Spleen (tissue), 11 donors: Measurements from ENCODE around the gene SLFNL1. TPM values are rescaled to one million over a fixed set of nuclear protein-coding genes. Genes with fewer than 3 reads are reported as not detected.

ENCODE experiments used
- DNase-seq: peaks from one replicate; pipeline ENCODE4 v3.0.0-alpha.2; 2020
- H3K27ac ChIP-seq, 8 donors: fragments of 200-600 bp; sonication (generic) in 7 of 8; 1 replicate in 4 of 8; 2 replicates in 4 of 8; pipeline versions ENCODE4 v1.5.0 to v1.8.0; 2016 to 2021; ENCODE audit warnings: inconsistent platforms in 4 of 8, mild to moderate bottlenecking in 4 of 8, moderate library complexity in 1 of 8
- H3K27me3 ChIP-seq, 7 donors: fragments of 200-600 bp; sonication (generic) in 6 of 7; replicated peaks in 1 of 7; 1 replicate in 4 of 7; 2 replicates in 3 of 7; pipeline versions ENCODE4 v1.5.0 to v1.8.0; 2016 to 2021; ENCODE audit warnings: inconsistent platforms in 3 of 7, mild to moderate bottlenecking in 1 of 7
- H3K36me3 ChIP-seq, 6 donors: fragments of 200-600 bp; sonication (generic) in 5 of 6; 1 replicate in 4 of 6; 2 replicates in 2 of 6; pipeline versions ENCODE4 v1.5.0 to v1.8.0; 2016 to 2021; ENCODE audit warnings: inconsistent platforms in 2 of 6
- H3K4me1 ChIP-seq, 6 donors: fragments of 200-600 bp; sonication (generic) in 5 of 6; 1 replicate in 3 of 6; 2 replicates in 3 of 6; pipeline versions ENCODE4 v1.5.0 to v1.8.0; 2016 to 2021; ENCODE audit warnings: inconsistent platforms in 3 of 6
- H3K4me3 ChIP-seq, 8 donors: fragments of 200-600 bp; sonication (generic) in 7 of 8; 1 replicate in 4 of 8; 2 replicates in 4 of 8; pipeline versions ENCODE4 v1.5.0 to v1.8.0; 2016 to 2021; ENCODE audit warnings: inconsistent platforms in 4 of 8, mild to moderate bottlenecking in 4 of 8, moderate library complexity in 2 of 8
- H3K9me3 ChIP-seq, 8 donors: fragments of 200-600 bp; sonication (generic) in 7 of 8; 1 replicate in 4 of 8; 2 replicates in 4 of 8; pipeline versions ENCODE4 v1.5.0 to v1.8.0; 2016 to 2021; ENCODE audit warnings: inconsistent platforms in 4 of 8
- POLR2A ChIP-seq, 3 donors: fragments of 450-650 bp; IDR thresholded peaks; one replicate each; pipeline ENCODE4 v1.5.1; 2017; ENCODE audit warnings: antibody characterized with exemption in 3 of 3, mild to moderate bottlenecking in 1 of 3
- POLR2AphosphoS5 ChIP-seq, 3 donors: sonication (generic); formaldehyde crosslinking; IDR thresholded peaks; one replicate each; pipeline ENCODE4 v1.5.1; 2017; ENCODE audit warnings: antibody characterized with exemption in 3 of 3
- WGBS, 5 donors: extraction: QIAGEN DNeasy Blood & Tissue Kit in 3 of 5; methylation state at CpG; one replicate each; pipeline versions ENCODE4 v1.1.5 to v1.1.7; 2013 to 2018; 5-methylcytosine and 5-hydroxymethylcytosine counted together
- intact Hi-C: fragments of 100-400 bp; cut with DNase I; formaldehyde crosslinking; loops from one replicate; pipeline ENCODE4 v1.15.0; 2023; ENCODE audit warnings: low total_unique reads
- polyA plus RNA-seq, 3 donors: library from polyadenylated mRNA; stranded (reverse); fragments of 200-250 nt; gene quantifications; one replicate each; pipeline ENCODE4 v1.2.1, GENCODE V29; 2013
- total RNA-seq, 7 donors: library from RNA; depleted of rRNA in 3 of 7; stranded (reverse); fragments of >200 nt in 3 of 7; fragmentation: NEBNext Ultra II Directional in 4 of 7; extraction: Animal tissue kit (Norgen Biotek cat#: 25700) in 4 of 7; gene quantifications; one replicate each; pipeline versions ENCODE4 v1.1.0 to v1.2.1, GENCODE V29; 2016 to 2021
- TF ChIP-seq, protein P1 (sequence below), 11 experiments: fragments of 200-600 bp in 7 of 11; fragments of 450-650 bp in 4 of 11; sonication (generic) in 4 of 11; IDR thresholded peaks in 8 of 11; conservative IDR thresholded peaks in 3 of 11; 1 replicate in 7 of 11; 2 replicates in 4 of 11; pipeline versions ENCODE4 v1.4.0 to v1.8.0; 2016 to 2021; ENCODE audit warnings: antibody characterized with exemption in 11 of 11, inconsistent platforms in 4 of 11, mild to moderate bottlenecking in 1 of 11
- donor health status: healthy with polysubstance abuse.
- donor health status: DM: no; HTN: no; CAD: no; lungs with moderate emphysema.
- donor health status: DM: no; HTN: no; CAD: no.
- donor health status: Bipolar disorder and iron deficiency.
- donor health status: healthy.
- donor health status: DM: no; HTN: no; CAD: no.
- donor health status: DM: yes; HTN: yes; CAD: no.

Gene SLFNL1
- total and polyA plus RNA-seq, 10 donors = 0.21 to 1.7 (median 0.59) TPM

DNA sequence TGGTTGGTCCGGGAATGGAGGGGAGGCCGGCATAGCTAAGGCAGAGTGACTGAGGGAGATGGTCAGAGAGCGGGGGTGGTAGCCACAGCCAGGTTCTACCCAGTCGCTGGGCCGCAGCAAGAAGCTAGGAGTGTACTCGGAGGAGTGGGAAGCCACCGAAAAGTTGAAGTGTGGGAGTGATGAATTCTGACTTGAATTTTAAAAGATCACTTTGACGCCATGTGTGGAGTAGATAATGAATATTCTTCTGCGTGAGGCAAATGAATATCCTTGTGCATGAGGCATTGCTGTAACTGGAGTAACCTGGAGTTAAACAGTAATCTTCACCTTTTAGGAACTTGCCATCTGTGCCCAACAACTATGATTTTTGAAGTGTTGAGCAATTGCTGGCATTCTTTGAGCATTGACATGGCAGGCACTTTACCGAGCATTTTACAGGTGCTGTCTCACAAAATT lies 35.2 kb downstream of the SLFNL1 start:
- Histone ChIP-seq H3K27me3 (no peaks in the 10 kb centered on the region), H3K9me3 (no peaks in the 10 kb centered on the region), H3K27ac (no peak overlapping the region), H3K4me1 (peaks cover 0 to 8% (median 5%) of the 10 kb centered on the region in 6 donors), H3K36me3 (peaks cover 3 to 83% (median 58%) of the 10 kb centered on the region in 6 donors), H3K4me3 (no peak overlapping the region)
- TF ChIP-seq POLR2AphosphoS5 (IDR thresholded peaks at IDR 0.05) (no peak), POLR2A (IDR thresholded peaks at IDR 0.05) (no peak)
- TF ChIP-seq, protein P1, sequence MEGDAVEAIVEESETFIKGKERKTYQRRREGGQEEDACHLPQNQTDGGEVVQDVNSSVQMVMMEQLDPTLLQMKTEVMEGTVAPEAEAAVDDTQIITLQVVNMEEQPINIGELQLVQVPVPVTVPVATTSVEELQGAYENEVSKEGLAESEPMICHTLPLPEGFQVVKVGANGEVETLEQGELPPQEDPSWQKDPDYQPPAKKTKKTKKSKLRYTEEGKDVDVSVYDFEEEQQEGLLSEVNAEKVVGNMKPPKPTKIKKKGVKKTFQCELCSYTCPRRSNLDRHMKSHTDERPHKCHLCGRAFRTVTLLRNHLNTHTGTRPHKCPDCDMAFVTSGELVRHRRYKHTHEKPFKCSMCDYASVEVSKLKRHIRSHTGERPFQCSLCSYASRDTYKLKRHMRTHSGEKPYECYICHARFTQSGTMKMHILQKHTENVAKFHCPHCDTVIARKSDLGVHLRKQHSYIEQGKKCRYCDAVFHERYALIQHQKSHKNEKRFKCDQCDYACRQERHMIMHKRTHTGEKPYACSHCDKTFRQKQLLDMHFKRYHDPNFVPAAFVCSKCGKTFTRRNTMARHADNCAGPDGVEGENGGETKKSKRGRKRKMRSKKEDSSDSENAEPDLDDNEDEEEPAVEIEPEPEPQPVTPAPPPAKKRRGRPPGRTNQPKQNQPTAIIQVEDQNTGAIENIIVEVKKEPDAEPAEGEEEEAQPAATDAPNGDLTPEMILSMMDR (IDR thresholded peaks at IDR 0.05 in 8 of 11, conservative IDR thresholded peaks at IDR 0.05 in 3 of 11) = no peak
- no peak for DNase-seq
- WGBS, 5 donors = 94 to 96% (median 95%) methylated on average over 10 of the region's 10 CpGs
- intact Hi-C loops = no loop called here

DNA sequence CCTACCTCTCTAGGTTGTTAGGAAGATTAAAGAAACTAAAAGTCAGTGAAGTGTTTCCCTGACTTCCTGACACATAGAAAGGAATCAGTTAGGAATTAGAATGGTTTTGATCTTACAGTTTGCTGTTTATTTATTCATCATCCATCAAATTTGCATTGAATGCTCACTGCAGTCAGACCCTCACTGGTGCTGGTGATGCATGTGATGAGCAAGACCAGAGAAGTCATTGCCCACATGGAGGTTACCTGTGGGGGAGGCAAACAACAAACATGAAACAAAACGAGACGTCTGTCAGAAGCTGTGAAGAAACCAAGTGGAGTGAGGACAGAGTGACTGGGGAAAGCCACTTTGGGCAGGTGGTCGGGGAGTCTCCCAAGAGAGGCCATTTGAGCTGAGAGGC lies 35.6 kb downstream of the SLFNL1 start:
- intact Hi-C loops = no loop called here
- Histone ChIP-seq H3K9me3 (no peaks in the 10 kb centered on the region), H3K27me3 (no peaks in the 10 kb centered on the region), H3K4me1 (peaks cover 0 to 13% (median 10%) of the 10 kb centered on the region in 6 donors), H3K4me3 (no peak overlapping the region), H3K36me3 (peaks cover 3 to 78% (median 53%) of the 10 kb centered on the region in 6 donors), H3K27ac (no peak overlapping the region)
- TF ChIP-seq POLR2AphosphoS5 (IDR thresholded peaks at IDR 0.05) (no peak), POLR2A (IDR thresholded peaks at IDR 0.05) (no peak)
- TF ChIP-seq, protein P1 (IDR thresholded peaks at IDR 0.05 in 8 of 11, conservative IDR thresholded peaks at IDR 0.05 in 3 of 11) = no peak
- DNase-seq = no peak
- WGBS, 5 donors = 80 to 96% (median 85%) methylated on average over 3 of the region's 3 CpGs

DNA sequence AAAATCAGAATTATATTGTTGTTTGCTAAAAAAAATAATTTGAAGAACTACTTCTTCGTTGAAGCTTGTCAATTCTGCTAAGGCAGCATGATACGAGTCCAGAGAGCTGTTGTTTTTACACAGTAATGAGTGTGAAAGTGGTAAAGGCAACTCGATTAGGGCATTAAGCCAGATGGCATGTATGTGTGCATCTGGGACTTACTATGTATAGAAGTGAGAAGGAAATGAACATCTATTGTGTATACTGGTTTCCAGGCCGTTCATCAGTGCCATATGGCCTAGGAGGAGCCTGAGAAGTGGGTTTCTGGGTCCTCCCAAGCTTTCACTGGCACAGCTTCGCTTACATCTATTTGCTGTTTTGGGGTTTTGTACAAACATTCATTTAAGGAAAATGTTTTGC lies 36.4 kb downstream of the SLFNL1 start:
- no peak for DNase-seq
- Histone ChIP-seq H3K27ac (no peak overlapping the region), H3K4me3 (no peak overlapping the region), H3K27me3 (no peaks in the 10 kb centered on the region), H3K4me1 (peaks cover 0 to 20% (median 16%) of the 10 kb centered on the region in 6 donors), H3K36me3 (peaks cover 3 to 71% (median 48%) of the 10 kb centered on the region in 6 donors), H3K9me3 (no peaks in the 10 kb centered on the region)
- TF ChIP-seq, protein P1 (IDR thresholded peaks at IDR 0.05 in 8 of 11, conservative IDR thresholded peaks at IDR 0.05 in 3 of 11) = no peak
- TF ChIP-seq POLR2A (IDR thresholded peaks at IDR 0.05) = no peak
- TF ChIP-seq POLR2AphosphoS5 (IDR thresholded peaks at IDR 0.05) = no peak
- intact Hi-C loops = no loop called here
- WGBS, 5 donors = 65 to 78% (median 75%) methylated on average over 5 of the region's 5 CpGs

DNA sequence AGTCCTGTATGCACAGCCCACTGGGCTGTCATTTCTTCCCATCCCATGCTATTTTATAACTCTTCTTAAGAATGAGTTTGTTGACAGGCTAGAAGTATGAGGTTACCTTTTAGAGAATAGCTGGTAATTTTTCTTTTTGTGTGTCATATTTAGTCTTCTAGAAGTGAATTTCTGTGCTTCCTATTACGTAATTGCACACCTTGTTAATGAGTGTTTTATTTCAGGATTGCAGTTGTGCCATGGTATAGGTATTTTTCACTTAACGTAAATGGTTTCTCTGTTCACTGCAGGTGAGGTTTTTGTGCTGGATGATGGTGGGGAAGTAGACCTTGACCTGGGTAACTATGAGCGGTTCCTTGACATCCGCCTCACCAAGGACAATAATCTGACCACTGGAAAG lies 37.0 kb downstream of the SLFNL1 start:
- intact Hi-C loops = no loop called here

More for the DNA sequence above, 37.0 kb downstream of the SLFNL1 start:
- TF ChIP-seq POLR2A (IDR thresholded peaks at IDR 0.05) = no peak
- TF ChIP-seq, protein P1 (IDR thresholded peaks at IDR 0.05 in 8 of 11, conservative IDR thresholded peaks at IDR 0.05 in 3 of 11) = no peak
- TF ChIP-seq POLR2AphosphoS5 (IDR thresholded peaks at IDR 0.05) = no peak
- peaks cover 3 to 64% (median 44%) of the 10 kb centered on the region in 6 donors for H3K36me3 ChIP-seq
- 89 to 96% (median 90%) methylated on average over 4 of the region's 4 CpGs for WGBS, 5 donors
- DNase-seq = no peak
- H3K4me1 ChIP-seq = peaks cover 0 to 22% (median 17%) of the 10 kb centered on the region in 6 donors
- H3K27ac ChIP-seq = no peak overlapping the region
- H3K27me3 ChIP-seq = no peaks in the 10 kb centered on the region
- no peak overlapping the region for H3K4me3 ChIP-seq
- H3K9me3 ChIP-seq = no peaks in the 10 kb centered on the region
